Erythroblast (primary cell): ENCODE results near the gene SFMBT2.
"Not testable (repeated sequence)": the region's sequence is repeated elsewhere in the genome, so short reads cannot be mapped to it uniquely, and the experiment has no call there.

Source experiments
- DNase-seq, 2 experiments: peaks; one replicate each; lab custom pipeline; 2025; lab: John Stamatoyannopoulos, UW
- GATA1 ChIP-seq: IDR thresholded peaks from 2 replicates; pipeline ENCODE4 v1.6.1; 2011; ENCODE audit warnings: low read depth, mild to moderate bottlenecking, control low read depth, low read length, moderate library complexity
- POLR2A ChIP-seq: IDR thresholded peaks from 2 replicates; pipeline ENCODE4 v1.6.1; 2011; ENCODE audit warnings: mild to moderate bottlenecking, low read length

The SFMBT2 gene

DNA sequence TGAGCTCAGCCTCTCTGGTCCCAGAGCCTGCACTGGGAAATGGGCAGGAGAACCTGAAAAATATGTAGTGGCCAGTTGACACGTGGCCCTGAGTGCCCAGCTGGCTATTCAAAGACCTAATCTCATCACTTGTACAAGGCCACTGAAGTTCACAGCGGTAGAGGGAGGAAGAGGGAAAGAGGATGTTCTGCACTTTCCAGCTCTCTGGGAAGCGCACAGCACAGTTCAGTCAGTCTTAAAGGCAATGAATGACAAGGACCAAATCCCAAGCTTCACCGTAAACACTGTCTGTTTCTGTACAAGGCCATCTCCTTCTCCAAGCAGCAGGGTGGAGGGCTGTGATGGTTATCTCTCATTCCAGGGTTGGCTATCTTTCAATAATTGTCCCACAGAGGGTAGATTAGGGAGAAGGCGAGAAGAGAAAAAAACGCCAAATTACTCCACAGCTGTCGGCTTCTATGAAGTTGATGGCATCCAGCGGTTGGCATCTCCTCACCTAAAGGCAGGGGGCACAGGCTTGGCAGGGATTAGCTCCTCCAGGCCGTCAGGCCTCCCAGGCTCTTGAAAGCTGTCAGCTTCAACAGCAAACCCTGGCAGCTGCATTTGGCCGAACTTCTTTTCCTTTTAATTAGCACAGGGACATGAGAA is 10.6 kb downstream of the SFMBT2 start:
- no peak for TF ChIP-seq GATA1
- no peak for TF ChIP-seq POLR2A
- DNase-seq, result peak in 1 of 2 experiments; percentile 26

DNA sequence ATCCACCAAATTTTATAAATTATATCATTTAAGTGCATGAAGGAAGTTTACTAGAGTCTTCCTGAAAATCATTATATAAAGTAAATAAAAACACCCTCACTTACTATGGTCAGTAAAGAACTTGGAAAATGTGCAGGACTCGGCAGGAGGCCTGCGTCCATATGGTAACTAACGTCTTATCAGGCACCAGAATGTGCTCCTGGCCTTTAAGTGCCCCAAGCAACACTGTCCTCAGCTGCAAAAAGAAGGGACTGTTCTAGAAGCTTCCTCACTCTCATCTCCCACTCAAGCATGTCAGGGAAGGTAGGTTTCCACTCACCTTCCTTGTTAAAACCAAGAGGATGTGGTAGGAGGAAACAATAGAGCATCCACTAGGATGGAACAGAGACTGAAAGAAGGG is 11.3 kb downstream of the SFMBT2 start:
- TF ChIP-seq POLR2A, result no peak
- no peak for TF ChIP-seq GATA1
- no peak for DNase-seq

DNA sequence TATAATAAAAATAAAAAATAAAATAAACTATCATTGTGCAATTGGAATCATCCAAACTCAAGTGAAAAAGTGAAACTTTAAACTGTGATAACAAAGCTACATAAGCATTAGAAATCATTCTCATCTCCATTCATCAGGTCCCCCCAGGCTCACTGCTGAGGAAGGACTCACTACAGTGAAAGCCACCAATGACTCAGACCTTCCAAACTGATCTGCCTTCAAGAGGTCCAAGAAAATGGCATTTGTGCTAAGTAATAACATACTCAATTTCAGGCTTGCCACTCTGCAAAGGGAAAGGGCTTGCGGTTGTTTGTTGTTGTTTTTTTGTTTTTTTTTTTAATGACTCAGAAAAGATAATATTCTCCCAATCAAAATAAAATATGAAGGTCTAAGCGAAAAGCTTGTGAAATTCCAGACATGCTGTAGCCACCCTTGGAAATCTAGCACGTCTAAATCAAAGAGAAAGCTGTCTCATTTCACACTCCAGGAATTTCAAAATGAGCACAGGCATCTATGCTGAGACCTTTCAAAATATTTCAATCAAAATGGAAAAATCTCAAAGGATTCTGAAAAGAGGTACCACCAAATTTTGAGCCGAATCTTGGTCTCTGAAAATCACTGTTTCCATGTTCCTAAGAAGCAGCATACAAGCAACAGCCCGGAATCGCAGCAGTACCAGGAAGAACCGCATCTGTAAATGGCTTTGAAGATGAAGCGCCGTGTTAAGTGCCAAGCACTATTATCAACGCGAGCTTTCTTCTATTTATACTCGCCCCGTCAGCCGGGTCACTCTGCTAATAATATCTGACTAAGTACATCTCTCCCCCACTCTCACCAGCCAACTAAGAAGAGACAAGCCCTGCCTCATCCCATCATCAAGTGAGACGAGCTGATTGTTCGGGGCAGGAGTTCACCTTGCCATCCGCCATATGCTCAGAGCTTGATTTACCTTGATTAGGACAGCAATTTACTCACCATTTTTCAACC is 13.5 kb downstream of the SFMBT2 start:
- DNase-seq, result no peak
- no peak for TF ChIP-seq POLR2A
- TF ChIP-seq GATA1, result no peak

DNA sequence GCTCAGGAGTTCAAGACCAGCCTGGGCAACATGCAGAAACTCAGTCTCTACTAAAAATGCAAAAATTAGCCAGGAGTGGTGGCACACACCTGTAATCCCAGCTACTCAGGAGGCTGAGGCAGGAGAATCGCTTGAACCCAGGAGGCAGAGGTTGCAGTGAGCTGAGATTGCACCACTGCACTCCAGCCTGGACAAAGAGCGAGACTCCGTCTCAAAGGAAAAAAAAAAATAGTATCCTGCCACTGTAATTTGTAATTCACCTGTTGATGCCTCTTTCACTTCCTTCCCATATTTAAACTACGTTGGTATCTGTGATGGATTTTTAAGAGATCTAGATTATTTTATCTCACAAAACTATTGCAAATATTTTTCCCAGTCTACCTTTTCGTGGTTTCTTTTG is 18.5 kb downstream of the SFMBT2 start:
- not testable (repeated sequence) for DNase-seq

DNA sequence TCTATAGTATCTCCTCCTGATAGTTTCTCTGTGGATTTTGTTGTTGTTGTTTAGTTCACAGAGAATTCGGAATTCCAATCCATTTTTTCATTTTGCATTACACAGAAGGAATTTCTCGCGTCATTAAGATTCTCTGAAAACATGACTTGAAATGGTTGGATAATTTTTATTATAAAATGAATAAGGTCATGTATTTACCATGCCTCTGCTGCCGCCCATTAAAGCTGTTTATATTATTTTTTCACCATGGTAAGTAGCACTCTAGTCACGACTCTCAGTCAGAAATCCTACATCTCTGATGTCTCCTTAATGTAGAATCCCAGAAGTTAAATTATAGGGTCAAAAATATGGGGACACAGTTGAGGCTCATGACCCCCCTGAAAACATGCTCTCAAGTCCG is 19.1 kb downstream of the SFMBT2 start:
- DNase-seq, result no peak
- no peak for TF ChIP-seq POLR2A
- no peak for TF ChIP-seq GATA1

DNA sequence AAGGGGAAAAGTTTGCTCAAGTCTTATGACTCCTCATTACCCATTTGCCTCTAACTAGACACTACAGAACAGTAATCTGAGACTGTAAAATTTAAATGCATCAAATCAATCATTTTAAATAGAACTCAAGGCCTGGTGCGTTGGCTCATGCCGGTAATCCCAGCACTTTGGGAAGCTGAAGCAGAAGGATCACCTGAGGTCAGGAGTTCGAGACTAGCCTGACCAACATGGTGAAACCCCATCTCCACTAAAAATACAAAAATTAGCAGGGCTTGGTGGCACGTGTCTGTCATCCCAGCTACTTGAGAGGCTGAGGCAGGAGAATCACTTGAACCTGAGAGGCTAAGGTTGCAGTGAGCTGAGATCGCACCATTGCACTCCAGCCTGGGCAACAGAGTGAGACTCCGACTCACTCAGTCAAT is 20.1 kb downstream of the SFMBT2 start:
- DNase-seq, result not testable (repeated sequence)

DNA sequence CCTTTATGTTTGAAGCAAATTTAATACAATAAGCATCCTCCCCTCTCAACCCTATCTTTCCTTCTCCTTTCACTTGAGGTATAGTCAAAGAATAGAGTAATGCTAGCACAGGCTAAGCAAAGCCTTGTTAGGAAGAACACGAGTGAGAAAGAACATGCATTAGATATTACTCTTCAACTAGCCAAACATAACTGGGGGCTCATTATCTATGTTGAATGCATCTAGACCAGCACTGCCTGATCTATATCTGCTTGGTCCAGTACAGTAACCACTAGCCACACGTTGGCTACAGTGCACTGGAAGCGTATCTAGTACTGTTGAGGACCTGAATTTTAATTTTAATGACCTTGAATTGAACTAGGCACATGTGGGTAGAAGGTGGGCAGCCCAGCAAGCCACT is 21.0 kb downstream of the SFMBT2 start:
- TF ChIP-seq GATA1 (no peak), POLR2A (no peak)

DNA sequence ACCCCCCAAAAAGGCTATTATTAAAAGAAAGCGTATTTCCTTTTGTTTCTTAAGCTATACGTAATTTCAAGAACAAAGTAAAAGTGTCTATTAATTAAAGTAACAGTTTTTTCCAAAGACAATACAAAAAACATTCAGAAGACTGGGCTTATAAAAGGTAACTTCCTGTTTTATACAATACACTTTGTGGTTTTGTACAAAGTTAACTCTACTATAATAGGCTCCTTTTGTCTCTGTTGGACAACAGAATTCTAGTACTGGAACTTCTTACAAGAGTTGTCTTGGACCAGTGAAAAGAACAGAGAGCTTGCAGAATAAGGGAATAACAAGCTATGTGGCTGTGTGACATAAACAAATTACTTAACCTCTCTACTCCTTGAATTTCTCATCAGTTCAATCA is 21.5 kb downstream of the SFMBT2 start:
- DNase-seq, result no peak
- TF ChIP-seq GATA1, result no peak
- TF ChIP-seq POLR2A, result no peak

More for the DNA sequence above, 21.0 kb downstream of the SFMBT2 start:
- DNase-seq, result no peak

DNA sequence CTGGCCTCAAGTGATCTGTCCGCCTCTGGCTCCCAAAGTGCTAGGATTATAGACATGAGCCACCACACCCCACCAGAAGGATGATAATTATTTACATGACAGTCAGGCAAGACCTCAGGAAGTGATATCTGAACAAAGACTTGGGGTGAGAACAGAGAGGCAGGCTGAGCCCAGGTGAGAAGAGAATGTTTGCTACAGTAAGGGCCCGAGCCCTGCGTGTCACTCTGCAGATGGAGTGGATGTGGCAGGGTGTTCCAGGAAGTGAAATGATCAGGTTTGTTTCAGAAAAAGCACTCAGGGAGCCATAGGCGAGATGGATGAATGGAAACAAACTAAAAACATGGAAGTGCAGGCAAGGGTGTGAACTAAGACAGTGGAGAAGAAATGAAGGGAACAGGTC is 22.2 kb downstream of the SFMBT2 start:
- DNase-seq, result no peak
- TF ChIP-seq POLR2A (no peak), GATA1 (no peak)

DNA sequence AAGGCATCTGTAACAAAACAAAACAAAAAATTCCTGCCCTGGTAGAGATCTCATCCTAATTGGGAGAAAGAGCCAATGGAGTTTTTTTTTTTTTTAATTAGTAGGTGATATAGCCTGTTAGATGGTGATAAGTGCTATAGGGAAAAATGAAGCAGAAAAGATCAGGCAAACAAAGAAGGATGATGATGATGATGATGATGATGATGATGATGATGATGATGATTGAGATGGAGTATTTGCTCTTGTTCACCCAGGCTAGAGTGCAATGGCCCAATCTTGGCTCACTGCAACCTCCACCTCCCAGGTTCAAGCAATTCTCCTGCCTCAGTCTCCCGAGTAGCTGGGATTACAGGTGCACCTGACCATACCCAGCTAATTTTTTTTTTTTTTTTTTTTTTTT is 22.7 kb downstream of the SFMBT2 start:
- DNase-seq, result not testable (repeated sequence)

DNA sequence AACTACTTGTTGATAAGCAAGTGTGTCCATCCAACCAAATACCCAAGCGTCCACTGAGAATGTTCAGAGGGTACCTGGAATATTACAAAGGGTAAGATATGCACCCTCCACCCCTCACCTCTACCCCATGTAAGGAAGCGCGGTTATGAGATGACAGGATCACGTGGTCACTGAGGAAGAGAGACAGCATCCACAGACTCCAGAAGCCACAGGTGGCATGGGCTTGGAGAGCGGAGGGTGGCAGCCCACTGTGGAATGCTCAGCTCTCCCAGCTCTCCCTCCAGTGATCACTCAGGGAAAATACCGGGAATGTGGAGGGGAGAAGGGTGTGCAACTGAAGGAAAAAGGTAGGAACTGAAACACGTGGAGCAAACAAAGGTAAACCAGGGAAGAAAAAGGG is 25.7 kb downstream of the SFMBT2 start:
- TF ChIP-seq POLR2A (no peak), GATA1 (no peak)
- DNase-seq, result no peak

DNA sequence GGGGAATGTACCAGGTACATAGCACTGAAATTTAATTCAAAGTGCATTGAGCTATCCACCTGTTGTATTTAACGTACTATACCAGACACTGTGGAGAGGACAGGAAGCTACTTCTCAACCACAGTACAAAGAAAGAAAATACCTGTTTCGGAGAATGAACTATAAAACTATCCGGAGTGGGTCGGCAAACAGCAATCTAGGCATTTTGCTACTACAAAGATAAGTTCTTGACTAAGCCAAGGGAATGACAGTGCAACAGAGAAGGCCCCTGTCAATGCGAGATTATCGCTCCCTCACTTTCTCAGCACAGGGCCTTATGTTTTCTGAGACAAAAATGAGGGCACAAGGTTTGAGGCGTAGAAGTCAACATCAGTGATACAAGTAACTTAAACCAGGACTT is 27.4 kb downstream of the SFMBT2 start:
- no peak for DNase-seq
- no peak for TF ChIP-seq POLR2A

DNA sequence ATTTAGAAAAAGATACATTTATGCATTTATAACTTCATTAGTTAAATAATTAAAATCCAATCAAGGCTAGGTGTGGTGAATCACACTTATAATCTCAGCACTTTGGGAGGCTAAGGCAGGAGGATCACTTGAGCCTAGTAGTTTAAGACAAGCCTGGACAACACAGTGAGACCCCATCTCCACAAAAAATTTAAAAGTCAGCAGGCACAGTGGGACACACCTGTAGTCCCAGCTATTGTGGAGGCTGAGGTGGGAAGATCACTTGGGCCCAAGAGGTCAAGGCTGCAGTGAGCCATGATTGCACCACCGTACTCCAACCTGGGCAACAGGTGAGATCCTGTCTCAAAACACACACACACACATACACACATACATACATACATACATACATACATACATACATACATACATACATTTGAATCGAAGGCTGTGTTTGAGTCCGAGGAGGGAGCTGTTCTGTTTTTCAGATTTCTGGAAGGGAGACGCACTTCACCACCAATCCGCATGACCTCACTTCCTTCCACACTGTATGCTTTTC is 30.1 kb downstream of the SFMBT2 start:
- TF ChIP-seq GATA1, result no peak
- TF ChIP-seq POLR2A, result no peak
- no peak for DNase-seq

DNA sequence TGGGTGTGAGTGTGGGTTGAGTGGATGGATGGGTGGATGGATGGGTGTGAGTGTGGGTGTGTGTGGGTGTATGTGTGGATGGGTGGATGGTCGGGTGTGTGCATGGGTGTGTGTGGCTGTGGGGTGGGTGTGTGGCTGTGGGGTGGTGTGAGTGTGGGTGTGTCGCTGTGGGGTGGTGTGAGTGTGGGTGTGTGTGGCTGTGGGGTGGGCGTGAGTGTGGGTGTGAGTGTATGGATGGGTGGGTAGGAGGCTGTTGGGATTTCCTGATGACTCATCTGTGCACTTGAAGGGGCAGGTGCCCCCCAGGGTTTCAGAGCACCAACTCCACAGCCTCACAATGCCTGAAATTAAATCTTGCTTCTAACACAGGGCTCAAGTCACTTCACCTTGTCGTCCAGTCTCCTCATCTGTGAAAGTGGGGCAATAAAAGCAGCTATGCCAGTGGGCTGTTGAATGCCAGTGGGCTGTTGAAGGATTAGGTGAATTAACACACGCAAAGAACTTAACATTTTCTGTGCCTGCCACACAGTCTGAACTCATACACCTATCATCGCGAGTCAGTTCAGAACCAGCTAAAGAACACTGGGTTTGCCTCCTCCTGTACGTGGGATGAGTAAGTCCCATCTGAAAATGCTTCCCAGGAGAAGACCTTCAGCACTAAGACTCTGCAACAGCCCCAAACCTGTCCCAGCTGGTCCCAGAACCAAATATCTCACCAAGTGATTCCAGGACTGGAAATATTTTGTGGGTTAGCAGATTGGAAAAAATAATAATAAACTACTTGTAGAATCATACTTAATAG is 32.0 kb downstream of the SFMBT2 start:
- no peak for TF ChIP-seq GATA1
- TF ChIP-seq POLR2A, result no peak
- no peak for DNase-seq
